B cell (primary cell): Measurements from ENCODE around the gene METRNL. TPM values are rescaled to one million over a fixed set of nuclear protein-coding genes. Genes with fewer than 3 reads are reported as not detected.

Experiments
- ATAC-seq: fragments of 200-7000 bp; cut with Tn5 transposase; one replicate; pipeline ENCODE4 v1.10.0; 2021; ENCODE audit warnings: low read depth, mild to moderate bottlenecking, moderate number of reproducible peaks, moderate library complexity
- CTCF ChIA-PET: fragments of 350-600 bp; sonication (Branson Sonifier 250); formaldehyde crosslinking; loops from one replicate; lab custom pipeline; 2021; ENCODE audit warnings: antibody characterized with exemption, inconsistent platforms; lab: Charles Lee
- POLR2A ChIA-PET: fragments of 350-600 bp; sonication (Branson Sonifier 250); formaldehyde crosslinking; loops from one replicate; lab custom pipeline; 2021; ENCODE audit warnings: antibody characterized with exemption; lab: Charles Lee
- DNase-seq: peaks from one replicate; pipeline ENCODE4 v3.0.0; 2013
- H2AFZ ChIP-seq: 2 replicates; pipeline ENCODE4 v1.6.1; 2012; ENCODE audit warnings: mild to moderate bottlenecking, low read depth, low read length; ENCODE audit not compliant: insufficient read depth, poor library complexity, severe bottlenecking
- H3K27ac ChIP-seq, 2 donors: 1 replicate in 1 of 2; 2 replicates in 1 of 2; pipeline ENCODE4 v1.5.1; 2012 to 2013; ENCODE audit warnings: low read length in 2 of 2, mild to moderate bottlenecking in 2 of 2, moderate library complexity in 1 of 2
- H3K27me3 ChIP-seq, 4 experiments: fragments of 200-600 bp in 1 of 4; sonication (generic) in 1 of 4; replicated peaks in 1 of 4; 1 replicate in 2 of 4; 2 replicates in 2 of 4; pipeline versions ENCODE4 v1.6.1 to v1.7.0; 2013 to 2016; ENCODE audit warnings: low read length in 3 of 4, mild to moderate bottlenecking in 2 of 4, mixed read lengths in 1 of 4, moderate library complexity in 1 of 4; ENCODE audit not compliant: insufficient read depth in 4 of 4, control insufficient read depth in 3 of 4; ENCODE audit errors: control extremely low read depth in 1 of 4
- H3K36me3 ChIP-seq, 2 experiments: replicated peaks in 1 of 2; 1 replicate in 1 of 2; 2 replicates in 1 of 2; pipeline versions ENCODE4 v1.6.1 to v1.7.1; 2013; ENCODE audit warnings: low read length in 1 of 2; ENCODE audit not compliant: insufficient read depth in 2 of 2, control insufficient read depth in 1 of 2; ENCODE audit errors: control extremely low read depth in 1 of 2, extremely low read depth in 1 of 2
- H3K4me1 ChIP-seq, 2 donors: fragments of 200-600 bp in 1 of 2; sonication (generic) in 1 of 2; 1 replicate in 1 of 2; 2 replicates in 1 of 2; pipeline versions ENCODE4 v1.5.1 to v1.6.1; 2013 to 2017; ENCODE audit warnings: low read length in 2 of 2; ENCODE audit not compliant: control insufficient read depth in 2 of 2, insufficient read depth in 2 of 2
- H3K4me2 ChIP-seq: replicated peaks from 2 replicates; pipeline ENCODE3; 2012; ENCODE audit warnings: mild to moderate bottlenecking, low read depth, low read length; ENCODE audit not compliant: poor library complexity, severe bottlenecking
- H3K4me3 ChIP-seq, 5 experiments: fragments of 200-600 bp in 1 of 5; sonication (generic) in 1 of 5; 1 replicate in 3 of 5; 2 replicates in 2 of 5; pipeline versions ENCODE4 v1.5.1 to v1.7.0; 2011 to 2016; ENCODE audit warnings: low read length in 4 of 5, mild to moderate bottlenecking in 4 of 5, low read depth in 2 of 5, control low read depth in 1 of 5, moderate library complexity in 1 of 5; ENCODE audit not compliant: insufficient read depth in 1 of 5; ENCODE audit errors: control extremely low read depth in 1 of 5, extremely low read depth in 1 of 5
- H3K79me2 ChIP-seq: fragments of 200-600 bp; sonication (generic); one replicate; pipeline ENCODE4 v1.6.0; 2016; ENCODE audit warnings: low read length; ENCODE audit not compliant: control insufficient read depth, insufficient read depth
- H3K9ac ChIP-seq: fragments of 200-600 bp; sonication (generic); 2 replicates; pipeline ENCODE4 v1.6.1; 2017; ENCODE audit warnings: mild to moderate bottlenecking, low read length, moderate library complexity
- H3K9me3 ChIP-seq, 3 donors: one replicate each; pipeline versions ENCODE4 v1.6.1 to v1.7.1; 2013; ENCODE audit warnings: low read length in 2 of 3; ENCODE audit not compliant: control insufficient read depth in 2 of 3, insufficient read depth in 1 of 3; ENCODE audit errors: control extremely low read depth in 1 of 3
- H4K20me1 ChIP-seq: 2 replicates; pipeline ENCODE4 v1.6.0; 2012; ENCODE audit warnings: mild to moderate bottlenecking, low read length; ENCODE audit not compliant: insufficient read depth, control insufficient read depth, poor library complexity, severe bottlenecking
- H3K27ac Mint-ChIP-seq: one replicate; pipeline ENCODE4 v1.8.0; 2021; ENCODE audit warnings: mixed read lengths
- H3K27me3 Mint-ChIP-seq: one replicate; pipeline ENCODE4 v1.8.0; 2021; ENCODE audit warnings: mixed read lengths
- H3K4me1 Mint-ChIP-seq: one replicate; pipeline ENCODE4 v1.8.0; 2021; ENCODE audit warnings: mixed read lengths
- H3K4me3 Mint-ChIP-seq: one replicate; pipeline ENCODE4 v1.8.0; 2021; ENCODE audit warnings: mixed read lengths
- H3K9me3 Mint-ChIP-seq: one replicate; pipeline ENCODE4 v1.8.0; 2022; ENCODE audit warnings: mixed read lengths; ENCODE audit not compliant: insufficient read depth
- CTCF ChIP-seq: fragments of 200-600 bp; IDR thresholded peaks from one replicate; pipeline ENCODE4 v1.8.0; 2022; ENCODE audit warnings: antibody characterized with exemption, mild to moderate bottlenecking
- EZH2 ChIP-seq: IDR thresholded peaks from 2 replicates; pipeline ENCODE4 v1.6.1; 2012; ENCODE audit warnings: borderline replicate concordance, low read depth, mild to moderate bottlenecking, moderate library complexity, low read length; ENCODE audit not compliant: insufficient read depth, poor library complexity, severe bottlenecking
- WGBS: methylation state at CpG from one replicate; pipeline ENCODE4 v1.1.5; 2013; ENCODE audit warnings: missing lambda C conversion rate; ENCODE audit not compliant: insufficient coverage; 5-methylcytosine and 5-hydroxymethylcytosine counted together
- intact Hi-C: fragments of 100-400 bp; cut with micrococcal nuclease; formaldehyde crosslinking; loops from one replicate; pipeline ENCODE4 v1.10.0; 2022
- polyA plus RNA-seq: library from polyadenylated mRNA; depleted of rRNA; stranded (reverse); fragments of >200 nt; gene quantifications from 2 replicates; pipeline ENCODE4 v1.2.3, GENCODE V29; 2012
- total RNA-seq, 2 donors: library from RNA; stranded (reverse); fragments of 120-200 nt in 1 of 2; gene quantifications; 1 replicate in 1 of 2; 2 replicates in 1 of 2; pipeline versions ENCODE4 v1.2.3 to v1.2.4, GENCODE V29; 2013 to 2022

Gene METRNL
- total and polyA plus RNA-seq, 2 donors (not counting 1 experiment from before 2014, with no cell fraction given) = 11.8 to 18.4 TPM

GRCh38 chr17:83128306-83129240 lies 49.2 kb downstream of the METRNL start:
- 91% methylated on average over 32 of the region's 32 CpGs for WGBS
- Histone ChIP-seq H3K27me3 (peaks cover 0 to 43% (median 9%) of the 10 kb centered on the region in 4 experiments), H3K36me3 (no peaks in the 10 kb centered on the region), H3K9ac (no peak overlapping the region), H3K79me2 (no peaks in the 10 kb centered on the region), H3K27ac (no peak overlapping the region), H2AFZ (no peak overlapping the region), H4K20me1 (no peaks in the 10 kb centered on the region), H3K4me3 (no peak overlapping the region), H3K9me3 (peaks cover 0 to 4% (median 0%) of the 10 kb centered on the region in 3 donors), H3K4me2 (no peak overlapping the region), H3K4me1 (peaks cover 8 to 14% of the 10 kb centered on the region in 2 donors)
- Mint-ChIP-seq H3K4me3 (no peak overlapping the region), H3K9me3 (no peaks in the 10 kb centered on the region), H3K27ac (no peak overlapping the region), H3K4me1 (peaks cover 16% of the 10 kb centered on the region), H3K27me3 (peaks cover 32% of the 10 kb centered on the region)
- intact Hi-C loops = no loop called here
- DNase-seq = no peak
- ChIA-PET POLR2A (no interaction called here), CTCF (no interaction called here)
- TF ChIP-seq EZH2 = no peak
- TF ChIP-seq CTCF = no peak
- no peak for ATAC-seq

- no peak for ATAC-seq
- intact Hi-C loops = no loop called here
- no peak for TF ChIP-seq EZH2
- no peak for TF ChIP-seq CTCF
- 98% methylated on average over 7 of the region's 12 CpGs for WGBS
- ChIA-PET CTCF (no interaction called here), POLR2A (no interaction called here)
- Histone ChIP-seq H3K9ac (no peak overlapping the region), H2AFZ (no peak overlapping the region), H4K20me1 (no peaks in the 10 kb centered on the region), H3K27ac (no peak overlapping the region), H3K9me3 (peaks cover 0 to 4% (median 0%) of the 10 kb centered on the region in 3 donors), H3K4me3 (no peak overlapping the region), H3K36me3 (no peaks in the 10 kb centered on the region), H3K27me3 (peaks cover 0 to 33% (median 5%) of the 10 kb centered on the region in 4 experiments), H3K79me2 (no peaks in the 10 kb centered on the region), H3K4me1 (peaks cover 8 to 14% of the 10 kb centered on the region in 2 donors), H3K4me2 (no peak overlapping the region)
- Mint-ChIP-seq H3K9me3 (no peaks in the 10 kb centered on the region), H3K4me3 (no peak overlapping the region), H3K27ac (no peak overlapping the region), H3K4me1 (peaks cover 16% of the 10 kb centered on the region), H3K27me3 (peaks cover 29% of the 10 kb centered on the region)
- no peak for DNase-seq
Measured at GRCh38 chr17:83129676-83130075, 50.3 kb downstream of the METRNL start.
